Prostate gland (tissue), 2 donors: Measurements from ENCODE around the gene DKKL1.

Source experiments
- CTCF ChIP-seq, 4 experiments: fragments of 200-600 bp in 2 of 4; fragments of 450-650 bp in 2 of 4; sonication (generic) in 2 of 4; IDR thresholded peaks; 1 replicate in 3 of 4; 2 replicates in 1 of 4; pipeline ENCODE4 v1.5.1; 2016 to 2019; ENCODE audit warnings: antibody characterized with exemption in 4 of 4, mild to moderate bottlenecking in 2 of 4, moderate library complexity in 2 of 4
- POLR2A ChIP-seq: fragments of 450-650 bp; IDR thresholded peaks from one replicate; pipeline ENCODE4 v1.6.1; 2016; ENCODE audit warnings: antibody characterized with exemption, mild to moderate bottlenecking
- POLR2AphosphoS5 ChIP-seq: sonication (generic); formaldehyde crosslinking; IDR thresholded peaks from one replicate; pipeline ENCODE4 v1.6.1; 2017; ENCODE audit warnings: antibody characterized with exemption

DNA sequence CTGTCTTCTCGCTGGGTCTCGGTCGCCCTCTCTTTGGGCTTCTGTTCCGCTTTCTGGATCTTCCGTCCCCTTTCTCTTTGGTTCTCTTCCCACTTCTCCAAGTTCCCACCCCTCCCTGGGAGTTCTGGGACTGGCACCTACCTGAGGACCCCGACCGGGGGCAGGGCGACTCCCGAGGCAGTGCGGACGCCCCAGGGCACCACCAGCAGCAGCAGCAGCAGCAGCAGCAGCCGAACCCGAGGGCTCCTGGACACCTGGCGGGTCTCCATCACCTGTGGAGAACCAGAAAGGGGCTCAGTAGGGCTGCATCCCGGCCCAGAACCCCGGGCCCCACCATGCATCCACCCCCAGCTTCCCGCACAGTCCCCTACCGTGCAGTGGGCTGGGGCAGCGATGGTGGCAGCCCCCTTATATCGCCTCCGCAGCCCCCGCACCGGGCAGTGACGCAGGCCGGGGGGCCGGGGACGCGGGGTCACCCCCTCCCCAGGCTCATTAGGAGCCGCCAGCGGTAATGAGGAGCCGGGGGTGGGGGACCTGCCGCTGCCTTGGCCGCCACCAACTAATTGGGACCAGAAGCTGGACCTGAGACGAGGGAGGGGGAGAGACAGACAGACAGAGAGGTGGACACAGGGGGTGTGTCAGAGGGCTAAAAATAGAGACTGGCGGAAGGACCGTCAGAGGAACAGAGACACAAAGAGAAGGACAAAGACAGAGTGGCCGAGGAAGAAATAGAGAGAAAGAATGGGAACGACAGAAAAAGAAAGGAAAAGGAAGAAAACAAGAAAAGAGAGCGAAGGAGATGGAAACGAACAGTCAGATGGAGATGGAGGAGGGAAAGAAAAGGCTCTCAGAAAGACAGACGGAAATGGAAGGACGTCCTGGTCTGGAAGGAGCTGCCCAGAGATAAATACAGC, 59.7 kb downstream of the DKKL1 start, which contains the start of gene PTH2:
- no peak for TF ChIP-seq CTCF (IDR thresholded peaks at IDR 0.05)
- TF ChIP-seq POLR2A: no peak
- TF ChIP-seq POLR2AphosphoS5: no peak
